Gastrocnemius medialis (tissue), 4 donors: Measurements from ENCODE around the gene GNL2. TPM values are rescaled to one million over a fixed set of nuclear protein-coding genes. Genes with fewer than 3 reads are reported as not detected.

ENCODE experiments used
- ATAC-seq, 2 donors: fragments of 150-250 bp; one replicate each; pipeline ENCODE4 v1.9.1; 2016
- DNase-seq, 2 donors: peaks; one replicate each; pipeline ENCODE4 v3.0.0-alpha.2; 2019
- H3K27ac ChIP-seq, 4 donors: fragments of 200-600 bp; sonication (generic); 1 replicate in 1 of 4; 2 replicates in 3 of 4; pipeline ENCODE4 v1.5.1; 2016 to 2018; ENCODE audit warnings: mild to moderate bottlenecking in 2 of 4, moderate library complexity in 1 of 4
- H3K27me3 ChIP-seq, 3 donors: fragments of 200-600 bp; sonication (generic) in 2 of 3; 1 replicate in 1 of 3; 2 replicates in 2 of 3; pipeline versions ENCODE4 v1.5.1 to v1.6.0; 2016 to 2019; ENCODE audit warnings: mild to moderate bottlenecking in 1 of 3, moderate library complexity in 1 of 3
- H3K36me3 ChIP-seq, 2 donors: fragments of 200-600 bp; sonication (generic) in 1 of 2; one replicate each; pipeline ENCODE4 v1.5.1; 2017 to 2018
- H3K4me1 ChIP-seq, 2 donors: fragments of 200-600 bp; sonication (generic) in 1 of 2; one replicate each; pipeline ENCODE4 v1.5.1; 2016 to 2017; ENCODE audit warnings: mild to moderate bottlenecking in 2 of 2
- H3K4me3 ChIP-seq, 4 donors: fragments of 200-600 bp; sonication (generic) in 3 of 4; 1 replicate in 1 of 4; 2 replicates in 3 of 4; pipeline ENCODE4 v1.5.1; 2016 to 2019; ENCODE audit warnings: mild to moderate bottlenecking in 2 of 4
- H3K9me3 ChIP-seq, 3 donors: fragments of 200-600 bp; sonication (generic) in 2 of 3; 1 replicate in 1 of 3; 2 replicates in 2 of 3; pipeline ENCODE4 v1.5.1; 2016 to 2019
- CTCF ChIP-seq, 5 experiments: fragments of 450-650 bp in 3 of 5; fragments of 200-600 bp in 2 of 5; sonication (generic) in 2 of 5; IDR thresholded peaks in 4 of 5; conservative IDR thresholded peaks in 1 of 5; 1 replicate in 4 of 5; 2 replicates in 1 of 5; pipeline ENCODE4 v1.5.1; 2016 to 2019; ENCODE audit warnings: antibody characterized with exemption in 5 of 5, mild to moderate bottlenecking in 3 of 5, moderate library complexity in 3 of 5
- POLR2A ChIP-seq, 2 donors: fragments of 450-650 bp; IDR thresholded peaks; one replicate each; pipeline ENCODE4 v1.6.1; 2017; ENCODE audit warnings: antibody characterized with exemption in 2 of 2, mild to moderate bottlenecking in 2 of 2, moderate library complexity in 2 of 2
- in situ Hi-C, 4 donors: fragments of 200-750 bp; cut with MboI; loops; one replicate each; pipeline versions ENCODE4 v1.15.0 to v1.8.0; 2017; ENCODE audit warnings: low sequenced_read_pairs in 4 of 4
- intact Hi-C: fragments of 100-400 bp; cut with DNase I; formaldehyde crosslinking; loops from one replicate; pipeline ENCODE4 v1.15.1; 2023; ENCODE audit warnings: low total_unique reads
- total RNA-seq, 4 donors: library from RNA; depleted of rRNA; stranded (reverse); fragments of >200 nt; gene quantifications; one replicate each; pipeline versions ENCODE4 v1.1.0 to v1.2.3, GENCODE V29; 2016

Gene GNL2
- total RNA-seq, 4 donors from 2014 or later: 37.2 to 49.1 (median 43.2) TPM

GRCh38 chr1:37601441-37601840 lies 5.7 kb upstream of the GNL2 start:
- in situ Hi-C loops (loop anchor here in 1 of 4 donors (5.0 to 25.0 kb wide), 2 partner anchors 81 to 1236 kb away; no protein-coding TSS in a partner anchor), intact Hi-C loops (no loop called here)
- no peak for ATAC-seq
- Histone ChIP-seq H3K36me3 (no peaks in the 10 kb centered on the region), H3K4me1 (peaks cover under 1 to 2% of the 10 kb centered on the region in 2 donors), H3K9me3 (no peaks in the 10 kb centered on the region), H3K27me3 (no peaks in the 10 kb centered on the region), H3K4me3 (no peak overlapping the region), H3K27ac (no peak overlapping the region)
- DNase-seq: no peak
- no peak for TF ChIP-seq CTCF (IDR thresholded peaks at IDR 0.05 in 4 of 5, conservative IDR thresholded peaks at IDR 0.05 in 1 of 5)
- TF ChIP-seq POLR2A (IDR thresholded peaks at IDR 0.05): no peak

DNA sequence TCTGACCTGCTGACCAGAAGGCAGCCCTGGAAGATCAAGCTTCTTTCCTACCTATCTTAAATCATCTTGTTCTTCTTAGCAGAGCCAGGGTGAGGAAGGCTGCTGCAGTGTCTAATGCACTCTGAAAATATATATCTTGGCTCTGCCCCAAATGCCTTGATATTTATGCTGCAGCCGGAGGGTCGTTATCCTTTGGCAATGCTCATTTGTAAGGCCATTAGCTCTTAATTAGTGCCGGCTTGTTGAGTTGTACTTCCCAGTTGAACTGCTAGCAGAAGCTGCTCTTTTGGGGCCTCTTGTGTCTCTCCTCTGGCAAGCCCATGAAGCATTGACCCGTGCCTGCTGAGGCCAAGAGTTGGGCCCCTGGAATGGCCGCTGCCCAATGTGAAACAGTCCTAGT lies 4.2 kb upstream of the GNL2 start:
- Histone ChIP-seq H3K27ac (no peak overlapping the region), H3K4me3 (no peak overlapping the region), H3K4me1 (peaks cover 7 to 11% of the 10 kb centered on the region in 2 donors), H3K27me3 (no peaks in the 10 kb centered on the region), H3K36me3 (no peaks in the 10 kb centered on the region), H3K9me3 (no peaks in the 10 kb centered on the region)
- no peak for DNase-seq
- TF ChIP-seq POLR2A (IDR thresholded peaks at IDR 0.05): no peak
- no peak for TF ChIP-seq CTCF (IDR thresholded peaks at IDR 0.05 in 4 of 5, conservative IDR thresholded peaks at IDR 0.05 in 1 of 5)
- in situ Hi-C loops (loop anchor here in 3 of 4 donors (5.0 to 25.0 kb wide), 5 partner anchors 43 to 1237 kb away; partner anchors contain the start of genes DNALI1 (in 1 of the 3) and ZC3H12A (in 1 of the 3)), intact Hi-C loops (loop anchor here (5.0 kb wide), 1 partner anchor 143 kb away; no protein-coding TSS in a partner anchor)
- ATAC-seq: no peak

DNA sequence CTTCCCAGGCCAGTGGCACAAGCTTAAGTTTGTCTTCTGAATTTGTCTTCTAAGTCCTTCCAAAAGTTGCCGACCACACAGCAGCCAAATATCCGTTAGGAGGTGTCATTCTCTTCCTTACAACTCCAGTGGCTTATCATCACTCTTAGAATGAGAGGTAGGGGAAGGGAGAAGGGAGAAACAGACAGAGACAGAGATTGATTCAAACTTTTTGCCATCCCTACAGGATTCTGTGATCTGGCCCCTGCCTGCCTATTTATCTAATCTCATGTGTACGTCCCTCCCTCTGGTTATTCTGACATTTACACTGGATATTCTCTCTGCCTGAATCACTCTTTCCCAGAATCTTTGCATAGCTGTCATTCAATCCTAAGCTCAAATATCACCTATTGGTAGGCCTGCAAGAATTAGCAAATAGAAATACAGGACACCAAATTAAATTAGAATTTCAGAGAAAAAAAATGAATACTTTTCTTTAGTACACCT lies 488 bp upstream of the GNL2 start:
- Histone ChIP-seq H3K36me3 (peaks cover 4 to 14% of the 10 kb centered on the region in 2 donors), H3K4me1 (peaks cover 15 to 18% of the 10 kb centered on the region in 2 donors), H3K27ac (peak overlapping the region; percentile 83 to 92 (median 89)), H3K4me3 (peak overlapping the region; percentile 70 to 93 (median 79)), H3K9me3 (no peaks in the 10 kb centered on the region), H3K27me3 (no peaks in the 10 kb centered on the region)
- ATAC-seq (peak; percentile 31 to 32), DNase-seq (no peak)
- TF ChIP-seq CTCF (IDR thresholded peaks at IDR 0.05 in 4 of 5, conservative IDR thresholded peaks at IDR 0.05 in 1 of 5) (no peak), POLR2A (IDR thresholded peaks at IDR 0.05) (no peak)
- intact Hi-C loops: loop anchor here (1.0 to 5.0 kb wide), 3 partner anchors 139 to 263 kb away; partner anchors contain the start of genes MTF1 and YRDC
- in situ Hi-C loops: loop anchor here in 3 of 4 donors (5.0 to 10.0 kb wide), 3 partner anchors 39 to 121 kb away; partner anchors contain the start of genes DNALI1 (in 1 of the 3) and ZC3H12A (in 1 of the 3)

- peaks cover 15 to 18% of the 10 kb centered on the region in 2 donors for H3K4me1 ChIP-seq
- ATAC-seq: no peak
- H3K27ac ChIP-seq: no peak overlapping the region
- no peaks in the 10 kb centered on the region for H3K9me3 ChIP-seq
- H3K36me3 ChIP-seq: peaks cover 4 to 36% of the 10 kb centered on the region in 2 donors
- in situ Hi-C loops (loop anchor here in 3 of 4 donors (5.0 to 10.0 kb wide), 3 partner anchors 36 to 119 kb away; partner anchors contain the start of genes DNALI1 (in 1 of the 3) and ZC3H12A (in 1 of the 3)), intact Hi-C loops (loop anchor here (2.0 kb wide), 1 partner anchor 97 kb away; a partner anchor contains a TSS)
- DNase-seq: no peak
- H3K27me3 ChIP-seq: no peaks in the 10 kb centered on the region
- no peak for TF ChIP-seq CTCF (IDR thresholded peaks at IDR 0.05 in 4 of 5, conservative IDR thresholded peaks at IDR 0.05 in 1 of 5)
- no peak overlapping the region for H3K4me3 ChIP-seq
Observed at GRCh38 chr1:37593726-37594125, 2.0 kb downstream of the GNL2 start.
